K562 (cell line): ENCODE measurements around the gene GTPBP6. TPM values are rescaled to one million over a fixed set of nuclear protein-coding genes. Genes with fewer than 3 reads are reported as not detected.

Experiments
- ARID3A ChIP-seq: IDR thresholded peaks from 2 replicates; pipeline ENCODE4 v1.6.1; 2012; ENCODE audit warnings: low read depth, low read length, improper control_type of control experiment, borderline replicate concordance
- C11orf30 ChIP-seq: fragments of 450-650 bp; IDR thresholded peaks from 2 replicates; pipeline ENCODE4 v1.6.1; 2016; ENCODE audit warnings: low read depth, mild to moderate bottlenecking
- DACH1 ChIP-seq: fragments of 450-650 bp; IDR thresholded peaks from 2 replicates; pipeline ENCODE4 v1.6.1; 2018; ENCODE audit not compliant: partially characterized antibody
- MGA ChIP-seq: fragments of 450-650 bp; IDR thresholded peaks from 2 replicates; pipeline ENCODE4 v1.6.1; 2016; ENCODE audit warnings: mild to moderate bottlenecking, moderate library complexity
- NFIC ChIP-seq: fragments of 450-650 bp; IDR thresholded peaks from 2 replicates; pipeline ENCODE4 v1.6.1; 2017; ENCODE audit warnings: mild to moderate bottlenecking, inconsistent platforms
- NR2F6 ChIP-seq: fragments of 450-650 bp; formaldehyde crosslinking; IDR thresholded peaks from 2 replicates; pipeline ENCODE4 v1.4.0; 2020; ENCODE audit warnings: mild to moderate bottlenecking
- STAG1 ChIP-seq: sonication (generic); formaldehyde crosslinking; IDR thresholded peaks from 2 replicates; pipeline ENCODE4 v1.5.0; 2020; ENCODE audit warnings: missing genetic modification reagents, borderline replicate concordance
- ZNF165 ChIP-seq: fragments of 250-450 bp; sonication (Bioruptor Pico); IDR thresholded peaks from 2 replicates; pipeline ENCODE4 v1.4.0; 2020; ENCODE audit warnings: borderline replicate concordance
- polyA plus RNA-seq, 8 experiments: library from polyadenylated mRNA; depleted of rRNA in 4 of 8; stranded (reverse) in 5 of 8; unstranded in 3 of 8; fragments of >200 nt; fragmentation: Nextera tagmentation in 2 of 8; fragmentation: Illumina TruSeq in 1 of 8; extraction: Ambion mirVana in 2 of 8; extraction: Trizol in 1 of 8; gene quantifications; 2 replicates each; pipeline versions ENCODE4 v1.2.1 to v1.2.3, GENCODE V29; 2011 to 2014; ENCODE audit warnings: inconsistent platforms in 1 of 8, missing spikeins in 1 of 8
- total RNA-seq, 7 experiments: library from RNA; depleted of rRNA in 6 of 7; stranded (reverse); fragments of >200 nt in 6 of 7; fragmentation: Illumina TruSeq in 2 of 7; extraction: Trizol in 2 of 7; gene quantifications; 2 replicates each; pipeline versions ENCODE4 v1.2.1 to v1.2.3, GENCODE V29; 2011 to 2021; ENCODE audit warnings: low replicate concordance in 1 of 7
- TF ChIP-seq, protein P1 (sequence below): fragments of 150-350 bp; IDR thresholded peaks from 2 replicates; pipeline ENCODE4 v1.6.1; 2014; ENCODE audit warnings: low read depth, mild to moderate bottlenecking, low read length, borderline replicate concordance

Gene GTPBP6
- total and polyA plus RNA-seq, 9 of the 15 experiments (the other 6 are each of a cell fraction or from before 2014, with no cell fraction given): 0.24 to 35.2 (median 8.0) TPM

DNA sequence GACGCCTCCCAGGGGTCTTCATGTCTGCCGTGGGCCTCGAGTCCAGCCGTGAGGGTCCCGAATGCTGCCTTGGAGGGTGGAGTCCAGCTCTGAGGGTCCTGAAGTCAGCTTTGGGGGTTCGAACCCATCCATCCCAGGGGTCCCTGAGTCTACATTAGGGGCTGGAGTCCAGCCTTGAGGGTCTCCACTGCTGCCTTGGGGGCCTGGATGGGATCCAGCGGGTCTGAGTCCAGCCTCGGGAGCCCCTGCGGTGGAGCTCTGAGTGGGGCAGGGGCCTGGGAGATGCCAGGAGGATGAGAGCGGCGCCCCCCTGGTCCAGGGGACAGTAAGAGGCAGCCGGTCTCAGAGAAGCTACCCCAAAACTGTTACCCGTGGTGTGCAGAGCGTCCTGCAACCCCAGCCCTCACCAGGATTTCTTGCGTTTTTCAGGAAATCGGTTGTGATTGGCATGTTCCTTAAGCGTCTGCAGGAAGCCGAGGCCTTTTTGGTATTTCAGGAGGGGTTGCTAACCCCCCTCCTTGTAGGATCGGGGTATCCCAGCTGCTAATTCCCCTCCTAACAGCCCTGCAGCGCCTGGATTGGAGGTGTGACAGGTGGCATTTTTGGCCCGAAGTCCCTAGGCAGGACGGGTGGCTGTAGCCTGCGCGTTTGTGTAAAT is 1.7 kb upstream of the GTPBP6 start (continued):
- 0 out of 2 replicates have a peak, but pooled peaks have one; percentile 15 for TF ChIP-seq MGA
- TF ChIP-seq ARID3A: no peak
- TF ChIP-seq, protein P1, sequence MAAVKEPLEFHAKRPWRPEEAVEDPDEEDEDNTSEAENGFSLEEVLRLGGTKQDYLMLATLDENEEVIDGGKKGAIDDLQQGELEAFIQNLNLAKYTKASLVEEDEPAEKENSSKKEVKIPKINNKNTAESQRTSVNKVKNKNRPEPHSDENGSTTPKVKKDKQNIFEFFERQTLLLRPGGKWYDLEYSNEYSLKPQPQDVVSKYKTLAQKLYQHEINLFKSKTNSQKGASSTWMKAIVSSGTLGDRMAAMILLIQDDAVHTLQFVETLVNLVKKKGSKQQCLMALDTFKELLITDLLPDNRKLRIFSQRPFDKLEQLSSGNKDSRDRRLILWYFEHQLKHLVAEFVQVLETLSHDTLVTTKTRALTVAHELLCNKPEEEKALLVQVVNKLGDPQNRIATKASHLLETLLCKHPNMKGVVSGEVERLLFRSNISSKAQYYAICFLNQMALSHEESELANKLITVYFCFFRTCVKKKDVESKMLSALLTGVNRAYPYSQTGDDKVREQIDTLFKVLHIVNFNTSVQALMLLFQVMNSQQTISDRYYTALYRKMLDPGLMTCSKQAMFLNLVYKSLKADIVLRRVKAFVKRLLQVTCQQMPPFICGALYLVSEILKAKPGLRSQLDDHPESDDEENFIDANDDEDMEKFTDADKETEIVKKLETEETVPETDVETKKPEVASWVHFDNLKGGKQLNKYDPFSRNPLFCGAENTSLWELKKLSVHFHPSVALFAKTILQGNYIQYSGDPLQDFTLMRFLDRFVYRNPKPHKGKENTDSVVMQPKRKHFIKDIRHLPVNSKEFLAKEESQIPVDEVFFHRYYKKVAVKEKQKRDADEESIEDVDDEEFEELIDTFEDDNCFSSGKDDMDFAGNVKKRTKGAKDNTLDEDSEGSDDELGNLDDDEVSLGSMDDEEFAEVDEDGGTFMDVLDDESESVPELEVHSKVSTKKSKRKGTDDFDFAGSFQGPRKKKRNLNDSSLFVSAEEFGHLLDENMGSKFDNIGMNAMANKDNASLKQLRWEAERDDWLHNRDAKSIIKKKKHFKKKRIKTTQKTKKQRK: no peak
- TF ChIP-seq NR2F6 (CRISPR knock-in tag): no peak
- TF ChIP-seq STAG1: no peak
- TF ChIP-seq DACH1: no peak
- TF ChIP-seq NFIC: no peak
- TF ChIP-seq ZNF165: no peak
- no peak for TF ChIP-seq C11orf30
